Activated T-cell treated with anti-CD3 and anti-CD28 coated beads, Interleukin-2, amount 50 U/mL, for 4 hours (primary cell): ENCODE data around the gene SYT3. TPM values are rescaled to one million over a fixed set of nuclear protein-coding genes. Genes with fewer than 3 reads are reported as not detected.
"Not testable (repeated sequence)": the region's sequence is repeated elsewhere in the genome, so short reads cannot be mapped to it uniquely, and the experiment has no call there.

Experiments
- ATAC-seq, 2 donors: fragments of 200-7000 bp; cut with Tn5 transposase; one replicate each; pipeline ENCODE4 v1.10.0; 2021
- DNase-seq: peaks from one replicate; pipeline ENCODE4 v3.0.0-alpha.2; 2020
- H3K27me3 Mint-ChIP-seq: one replicate; pipeline ENCODE4 v1.8.0; 2021; ENCODE audit warnings: low read depth, mixed read lengths
- H3K36me3 Mint-ChIP-seq: one replicate; pipeline ENCODE4 v1.8.0; 2022; ENCODE audit warnings: mixed read lengths; ENCODE audit not compliant: insufficient read depth
- H3K4me1 Mint-ChIP-seq: one replicate; pipeline ENCODE4 v1.8.0; 2021; ENCODE audit warnings: low read depth, mixed read lengths
- H3K4me3 Mint-ChIP-seq: one replicate; pipeline ENCODE4 v1.8.0; 2021; ENCODE audit warnings: mild to moderate bottlenecking, moderate library complexity, mixed read lengths
- H3K9me3 Mint-ChIP-seq: one replicate; pipeline ENCODE4 v1.8.0; 2021; ENCODE audit warnings: mixed read lengths
- total RNA-seq, 3 donors: library from RNA; stranded (reverse); gene quantifications; one replicate each; pipeline ENCODE4 v1.2.1, GENCODE V29; 2021

SYT3 gene
- total RNA-seq, 3 donors from 2014 or later, result 0.35 to 1.2 (median 0.66) TPM

GRCh38 chr19:50576769-50577168 lies 62.9 kb downstream of the SYT3 start:
- H3K36me3 Mint-ChIP-seq, H3K9me3 Mint-ChIP-seq, H3K4me3 Mint-ChIP-seq, ATAC-seq, H3K4me1 Mint-ChIP-seq, DNase-seq: not testable (repeated sequence)
- H3K27me3 Mint-ChIP-seq, result peaks cover 13% of the 10 kb centered on the region

- DNase-seq (no peak), ATAC-seq (no peak)
- H3K4me1 Mint-ChIP-seq, result no peaks in the 10 kb centered on the region
- H3K9me3 Mint-ChIP-seq, result no peaks in the 10 kb centered on the region
- H3K4me3 Mint-ChIP-seq, result no peak overlapping the region
- H3K27me3 Mint-ChIP-seq, result peaks cover 28% of the 10 kb centered on the region
- H3K36me3 Mint-ChIP-seq, result no peaks in the 10 kb centered on the region
Observed at GRCh38 chr19:50573741-50574461, 65.8 kb downstream of the SYT3 start.

Other genes starting within 250 kb of the SYT3 start
- gene SPIB, start 220.9 kb downstream of the SYT3 start, total RNA-seq, result 1 to 10 TPM; 1.9 to 6.7 (median 2.1) TPM
- gene MYBPC2, start 207.0 kb downstream of the SYT3 start, total RNA-seq, result under 1 TPM in 2 of 3 donors, not detected in 1; 0.08 to 0.60 TPM
- gene EMC10, start 163.4 kb downstream of the SYT3 start, total RNA-seq, result 100 to 1,000 TPM; 111 to 122 (median 117) TPM
- gene GARIN5A, start 163.0 kb downstream of the SYT3 start, total RNA-seq, result under 1 TPM; 0.26 to 0.84 (median 0.66) TPM
- 10 to 100 TPM; 51.7 to 59.4 (median 55.6) TPM for gene JOSD2, start 128.7 kb downstream of the SYT3 start, total RNA-seq
- not detected for gene ASPDH, start 126.0 kb downstream of the SYT3 start, total RNA-seq
- gene LRRC4B, start 71.4 kb downstream of the SYT3 start, total RNA-seq, result not detected
- gene C19orf81, start 9.6 kb upstream of the SYT3 start, total RNA-seq, result under 1 TPM in 1 of 3 donors, not detected in 2; 0.95 TPM
- gene SHANK1, start 79.9 kb upstream of the SYT3 start, total RNA-seq, result under 1 TPM in 1 of 3 donors, not detected in 2; 0.03 TPM
- 1 to 10 TPM in 2 of 3 donors, under 1 TPM in 1; 0.52 to 1.4 (median 1.4) TPM for gene CLEC11A, start 83.5 kb upstream of the SYT3 start, total RNA-seq
- gene GPR32, start 130.6 kb upstream of the SYT3 start, total RNA-seq, result not detected
- gene ACP4, start 150.5 kb upstream of the SYT3 start, total RNA-seq, result not detected
- gene KLK1, start 183.9 kb upstream of the SYT3 start, total RNA-seq, result 1 to 10 TPM in 1 of 3 donors, under 1 TPM in 2; 0.58 to 1.1 (median 0.71) TPM
- gene KLK15, start 193.7 kb upstream of the SYT3 start, total RNA-seq, result not detected
- not detected for gene KLK3, start 215.0 kb upstream of the SYT3 start, total RNA-seq
- gene KLK2, start 233.6 kb upstream of the SYT3 start, total RNA-seq, result not detected